Prostate gland (tissue), 2 donors: Measurements from ENCODE around the gene RTKN. TPM values are rescaled to one million over a fixed set of nuclear protein-coding genes. Genes with fewer than 3 reads are reported as not detected.

Source experiments
- DNase-seq: peaks from one replicate; pipeline ENCODE4 v3.0.0-alpha.2; 2019; ENCODE audit warnings: low spot score
- H3K27ac ChIP-seq, 2 donors: fragments of 200-600 bp; sonication (generic); 2 replicates each; pipeline ENCODE4 v1.5.1; 2017 to 2019
- H3K27me3 ChIP-seq: fragments of 200-600 bp; sonication (generic); replicated peaks from 2 replicates; pipeline ENCODE4 v1.5.1; 2019; ENCODE audit not compliant: insufficient read depth
- H3K36me3 ChIP-seq, 2 donors: fragments of 200-600 bp; sonication (generic); 1 replicate in 1 of 2; 2 replicates in 1 of 2; pipeline versions ENCODE4 v1.5.1 to v1.8.1; 2017 to 2019
- H3K4me1 ChIP-seq: fragments of 200-600 bp; sonication (generic); replicated peaks from 2 replicates; pipeline ENCODE4 v1.5.1; 2019
- H3K4me3 ChIP-seq, 2 donors: fragments of 200-600 bp; sonication (generic); 2 replicates each; pipeline ENCODE4 v1.5.1; 2017 to 2019
- H3K9me3 ChIP-seq: fragments of 200-600 bp; sonication (generic); 2 replicates; pipeline ENCODE4 v1.5.1; 2017
- CTCF ChIP-seq, 4 experiments: fragments of 200-600 bp in 2 of 4; fragments of 450-650 bp in 2 of 4; sonication (generic) in 2 of 4; IDR thresholded peaks; 1 replicate in 3 of 4; 2 replicates in 1 of 4; pipeline ENCODE4 v1.5.1; 2016 to 2019; ENCODE audit warnings: antibody characterized with exemption in 4 of 4, mild to moderate bottlenecking in 2 of 4, moderate library complexity in 2 of 4
- POLR2A ChIP-seq: fragments of 450-650 bp; IDR thresholded peaks from one replicate; pipeline ENCODE4 v1.6.1; 2016; ENCODE audit warnings: antibody characterized with exemption, mild to moderate bottlenecking
- POLR2AphosphoS5 ChIP-seq: sonication (generic); formaldehyde crosslinking; IDR thresholded peaks from one replicate; pipeline ENCODE4 v1.6.1; 2017; ENCODE audit warnings: antibody characterized with exemption
- WGBS: methylation state at CpG from one replicate; pipeline ENCODE4 v1.1.5; 2018; 5-methylcytosine and 5-hydroxymethylcytosine counted together
- intact Hi-C: fragments of 100-400 bp; cut with DNase I; formaldehyde crosslinking; loops from one replicate; pipeline ENCODE4 v1.14.2; 2022
- total RNA-seq, 2 donors: library from RNA; depleted of rRNA; stranded (reverse); fragments of >200 nt; gene quantifications; one replicate each; pipeline ENCODE4 v1.1.0, GENCODE V29; 2016

Gene RTKN
- total RNA-seq, 2 donors from 2014 or later = 24.5 to 26.0 TPM

- Histone ChIP-seq H3K4me3 (peak overlapping the region; percentile 67 to 73), H3K27ac (peak overlapping the region; percentile 78 to 99), H3K36me3 (peaks cover 0 to 5% of the 10 kb centered on the region in 2 donors), H3K27me3 (no peaks in the 10 kb centered on the region), H3K9me3 (no peaks in the 10 kb centered on the region), H3K4me1 (peaks cover 10% of the 10 kb centered on the region)
- no peak for DNase-seq
- intact Hi-C loops = no loop called here
- 6% methylated on average over 10 of the region's 10 CpGs for WGBS
- no peak for TF ChIP-seq POLR2A
- no peak for TF ChIP-seq POLR2AphosphoS5
- TF ChIP-seq CTCF (IDR thresholded peaks at IDR 0.05) = no peak
Measured at GRCh38 chr2:74458938-74459363, 17.2 kb upstream of the RTKN start.

GRCh38 chr2:74458132-74458937 lies 16.6 kb upstream of the RTKN start, which contains the start of gene WBP1:
TSS of gene WBP1 (plus strand) at chr2:74458438. CDS start at chr2:74458603, 165 bp downstream.
- Histone ChIP-seq H3K9me3 (no peaks in the 10 kb centered on the region), H3K27ac (peak within 1 kb of the TSS; percentile 99), H3K36me3 (peaks cover 0 to 5% of the 10 kb centered on the region in 2 donors), H3K4me1 (peaks cover 10% of the 10 kb centered on the region), H3K4me3 (peak within 1 kb of the TSS; percentile 67 to 73), H3K27me3 (no peaks in the 10 kb centered on the region)
- intact Hi-C loops = no loop called here
- peak; percentile 22 for TF ChIP-seq POLR2A
- no peak for TF ChIP-seq CTCF (IDR thresholded peaks at IDR 0.05)
- TF ChIP-seq POLR2AphosphoS5 = peak; percentile 99
- DNase-seq = peak; percentile 100
- under 1% methylated on average over 38 of the region's 38 CpGs for WGBS

GRCh38 chr2:74457549-74458131 lies 15.9 kb upstream of the RTKN start:
- H3K4me1 ChIP-seq = peaks cover 10% of the 10 kb centered on the region
- no peaks in the 10 kb centered on the region for H3K9me3 ChIP-seq
- peak overlapping the region; percentile 67 to 73 for H3K4me3 ChIP-seq
- peak; percentile 69 for DNase-seq
- WGBS = under 1% methylated on average over 46 of the region's 46 CpGs
- peak overlapping the region; percentile 99 for H3K27ac ChIP-seq
- intact Hi-C loops = no loop called here
- TF ChIP-seq CTCF (IDR thresholded peaks at IDR 0.05) (no peak), POLR2A (peak; percentile 95)
- no peaks in the 10 kb centered on the region for H3K27me3 ChIP-seq
- peaks cover 0 to 3% of the 10 kb centered on the region in 2 donors for H3K36me3 ChIP-seq

- peak overlapping the region; percentile 67 to 73 for H3K4me3 ChIP-seq
- 1% methylated on average over 27 of the region's 27 CpGs for WGBS
- no peaks in the 10 kb centered on the region for H3K27me3 ChIP-seq
- no peaks in the 10 kb centered on the region for H3K9me3 ChIP-seq
- no peaks in the 10 kb centered on the region for H3K36me3 ChIP-seq
- peak overlapping the region; percentile 99 for H3K27ac ChIP-seq
- TF ChIP-seq POLR2AphosphoS5 = no peak
- TF ChIP-seq CTCF (IDR thresholded peaks at IDR 0.05) = no peak
- TF ChIP-seq POLR2A = no peak
- DNase-seq = no peak
- intact Hi-C loops = no loop called here
- peaks cover 10% of the 10 kb centered on the region for H3K4me1 ChIP-seq
Measured at GRCh38 chr2:74457129-74457548, 15.4 kb upstream of the RTKN start.
